Head of caudate nucleus (tissue), 42 donors: Measurements from ENCODE around the gene RAB44.
A peak's percentile ranks its signal among the peaks of the same experiment; 100 is the strongest.
"Not testable (repeated sequence)": the region's sequence is repeated elsewhere in the genome, so short reads cannot be mapped to it uniquely, and the experiment has no call there.

Experiments
- DNase-seq, 42 donors: peaks; one replicate each; pipeline versions ENCODE4 v3.0.0 to v3.0.0-alpha.2; 2020 to 2021; ENCODE audit warnings: mixed read lengths in 7 of 42
- intact Hi-C: fragments of 100-400 bp; cut with DNase I; formaldehyde crosslinking; loops from one replicate; pipeline ENCODE4 v1.15.0; 2022

Gene RAB44

GRCh38 chr6:36721369-36722140 lies 23.9 kb downstream of the RAB44 start:
- DNase-seq = no peak
- intact Hi-C loops = no loop called here

GRCh38 chr6:36722365-36722764 lies 24.7 kb downstream of the RAB44 start:
- intact Hi-C loops = no loop called here
- DNase-seq = no peak

DNA sequence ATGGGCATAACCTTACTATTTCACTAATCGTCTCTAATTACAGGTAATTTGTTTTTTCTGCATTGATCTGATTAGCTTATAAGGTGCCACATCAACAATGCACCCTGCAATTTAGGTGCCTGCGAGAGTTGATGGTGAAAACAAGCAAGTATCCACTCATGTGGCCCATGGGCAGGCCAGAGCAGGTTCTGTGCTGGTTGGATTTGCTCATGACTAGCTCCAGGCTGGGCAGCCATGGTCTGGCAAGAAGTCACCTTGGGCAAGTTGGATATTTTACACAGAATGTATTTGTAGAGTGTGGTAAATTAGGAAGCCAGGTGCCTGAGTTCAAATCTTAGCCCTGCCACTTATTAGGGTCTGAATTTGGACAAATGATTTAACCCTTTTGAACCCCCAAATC lies 25.3 kb downstream of the RAB44 start:
- no peak for DNase-seq
- intact Hi-C loops = no loop called here

DNA sequence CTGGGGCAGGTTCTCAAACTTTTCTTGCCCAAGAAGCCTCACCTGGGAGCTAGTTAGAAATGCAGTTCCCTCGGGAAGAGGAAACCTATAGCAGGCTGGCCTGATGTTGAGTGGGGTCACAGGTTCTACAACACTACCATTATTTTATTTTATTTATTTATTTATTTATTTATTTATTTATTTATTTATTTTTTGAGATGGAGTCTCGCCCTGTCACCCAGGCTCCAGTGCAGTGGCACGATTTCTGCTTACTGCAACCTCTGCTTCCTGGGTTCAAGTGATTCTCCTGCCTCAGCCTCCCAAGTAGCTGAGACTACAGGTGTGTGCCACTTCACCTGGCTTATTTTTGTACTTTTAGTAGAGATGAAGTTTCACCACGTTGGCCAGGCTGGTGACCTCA lies 26.4 kb downstream of the RAB44 start:
- DNase-seq, intact Hi-C loops: not testable (repeated sequence)

DNA sequence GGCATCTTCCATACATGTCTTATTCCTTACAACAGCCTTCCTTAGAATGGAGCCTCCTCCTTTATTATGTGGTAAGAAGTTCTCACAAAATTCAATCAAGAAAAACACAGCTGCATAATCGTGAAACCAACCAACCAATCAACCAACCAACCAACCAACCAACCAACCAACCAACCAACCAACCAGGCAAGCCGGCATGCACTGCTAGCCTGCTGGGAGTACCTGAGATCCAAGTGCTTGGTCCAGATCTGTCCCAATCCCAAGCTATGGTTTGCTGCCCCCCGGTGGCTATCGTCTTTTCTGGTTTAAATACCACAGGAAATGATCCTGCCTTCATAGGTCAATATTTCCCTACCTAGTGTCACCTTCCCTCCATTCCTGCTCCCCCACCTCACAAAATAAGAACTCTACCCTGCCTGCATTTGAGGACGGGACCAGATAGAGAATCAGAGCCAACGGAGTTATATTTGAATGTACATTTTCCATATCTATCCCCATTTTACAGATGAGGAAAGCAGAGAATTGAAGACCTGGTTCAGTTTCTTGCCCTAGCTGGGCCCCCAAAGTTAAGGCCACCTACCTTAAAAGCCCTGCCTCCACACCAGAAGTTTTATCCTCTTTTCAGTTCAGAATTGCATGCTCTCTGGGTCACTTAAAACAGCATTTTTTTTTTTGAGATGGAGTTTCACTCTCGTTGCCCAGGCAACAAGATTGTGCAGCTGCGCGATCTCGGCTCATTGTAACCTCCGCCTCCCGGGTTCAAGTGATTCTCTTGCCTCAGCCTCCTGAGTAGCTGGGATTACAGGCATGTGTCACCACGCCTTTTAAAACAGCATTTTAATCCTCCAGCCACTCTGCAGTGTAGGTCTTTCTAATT lies 27.1 kb downstream of the RAB44 start:
- intact Hi-C loops = no loop called here

GRCh38 chr6:36725581-36725980 lies 28.0 kb downstream of the RAB44 start:
- no peak for DNase-seq
- intact Hi-C loops = no loop called here

More for the DNA sequence above, 27.1 kb downstream of the RAB44 start:
- peak in 41 of 42 donors; percentile 28 to 83 (median 58) for DNase-seq

DNA sequence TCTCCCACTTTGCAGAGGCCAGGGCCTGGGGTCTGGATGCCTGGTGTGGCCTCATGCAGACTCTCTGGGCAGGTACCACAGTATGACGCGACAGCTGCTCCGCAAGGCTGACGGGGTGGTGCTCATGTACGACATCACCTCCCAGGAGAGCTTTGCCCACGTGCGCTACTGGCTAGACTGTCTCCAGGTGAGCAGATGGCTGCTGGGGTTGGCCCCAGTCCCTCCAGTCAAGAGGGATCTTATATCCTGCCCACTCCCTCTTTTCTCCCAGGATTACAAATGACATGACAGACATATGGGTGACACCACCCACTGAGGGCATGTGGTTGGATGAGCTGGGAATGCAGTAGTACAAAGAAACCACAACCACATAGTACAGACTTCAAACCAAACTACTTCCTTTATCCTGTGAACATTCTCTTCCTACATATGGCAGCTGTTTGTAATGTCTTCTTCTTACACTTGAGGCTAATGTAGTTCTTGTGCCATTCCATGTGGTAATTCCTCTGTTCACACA lies 29.9 kb downstream of the RAB44 start:
- intact Hi-C loops = no loop called here
- DNase-seq = no peak

- intact Hi-C loops = no loop called here
- no peak for DNase-seq
Measured at GRCh38 chr6:36728289-36729160, 30.9 kb downstream of the RAB44 start.

DNA sequence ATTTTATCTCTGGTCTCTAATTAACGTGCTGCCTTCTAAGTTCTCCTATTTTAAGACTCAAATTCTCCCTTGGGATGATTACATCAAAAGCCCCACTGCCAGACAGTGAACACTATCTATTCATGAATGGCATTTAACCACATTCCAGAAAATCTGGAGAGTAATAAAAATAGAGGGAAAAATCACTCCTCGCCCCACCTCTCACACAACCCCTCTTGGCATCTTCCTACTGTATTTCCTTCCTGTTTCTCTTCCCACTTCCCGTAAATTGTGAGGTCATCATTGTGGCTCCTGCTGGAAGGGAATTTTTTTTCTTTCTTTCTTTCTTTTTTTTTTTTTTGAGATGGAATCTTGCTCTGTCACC lies 31.5 kb downstream of the RAB44 start:
- DNase-seq = no peak
- intact Hi-C loops = no loop called here

- DNase-seq = no peak
- intact Hi-C loops = no loop called here
Measured at GRCh38 chr6:36730424-36731380, 33.1 kb downstream of the RAB44 start.

DNA sequence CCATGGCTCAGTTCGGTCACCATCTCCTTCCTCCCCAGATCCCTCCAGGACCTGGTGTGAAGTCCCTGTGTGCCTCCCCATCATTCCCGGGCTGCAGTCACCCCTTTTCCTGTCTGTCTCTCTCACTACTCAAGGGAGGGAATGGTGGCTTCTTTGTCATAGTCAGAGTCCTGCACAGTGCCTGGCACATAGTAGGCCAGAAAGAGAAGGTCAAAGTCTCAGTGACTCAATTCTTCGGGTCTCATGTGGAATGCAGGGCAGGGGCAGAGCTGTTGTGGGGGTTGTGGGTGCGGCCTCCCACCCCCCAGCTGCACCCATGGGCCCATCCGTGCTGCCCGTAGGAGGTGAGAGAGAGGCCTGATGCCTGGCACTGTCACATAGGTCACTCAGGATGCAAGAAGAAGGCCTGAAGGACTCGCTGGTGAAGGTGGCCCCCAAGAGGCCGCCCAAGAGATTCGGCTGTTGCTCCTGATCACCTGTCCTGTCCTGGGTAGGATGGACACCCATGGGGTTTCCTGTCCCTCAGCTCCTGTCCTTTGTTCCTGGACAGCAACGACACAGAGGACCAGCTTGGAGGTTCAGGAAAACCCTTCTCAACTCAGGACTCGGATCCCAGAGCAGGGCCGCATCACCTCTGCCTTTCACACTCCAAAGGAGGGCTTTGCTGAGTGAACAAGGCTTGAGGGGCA lies 34.1 kb downstream of the RAB44 start:
- no peak for DNase-seq
- intact Hi-C loops = no loop called here

- DNase-seq = no peak
- intact Hi-C loops = no loop called here
Measured at GRCh38 chr6:36733300-36733699, 35.7 kb downstream of the RAB44 start.

DNA sequence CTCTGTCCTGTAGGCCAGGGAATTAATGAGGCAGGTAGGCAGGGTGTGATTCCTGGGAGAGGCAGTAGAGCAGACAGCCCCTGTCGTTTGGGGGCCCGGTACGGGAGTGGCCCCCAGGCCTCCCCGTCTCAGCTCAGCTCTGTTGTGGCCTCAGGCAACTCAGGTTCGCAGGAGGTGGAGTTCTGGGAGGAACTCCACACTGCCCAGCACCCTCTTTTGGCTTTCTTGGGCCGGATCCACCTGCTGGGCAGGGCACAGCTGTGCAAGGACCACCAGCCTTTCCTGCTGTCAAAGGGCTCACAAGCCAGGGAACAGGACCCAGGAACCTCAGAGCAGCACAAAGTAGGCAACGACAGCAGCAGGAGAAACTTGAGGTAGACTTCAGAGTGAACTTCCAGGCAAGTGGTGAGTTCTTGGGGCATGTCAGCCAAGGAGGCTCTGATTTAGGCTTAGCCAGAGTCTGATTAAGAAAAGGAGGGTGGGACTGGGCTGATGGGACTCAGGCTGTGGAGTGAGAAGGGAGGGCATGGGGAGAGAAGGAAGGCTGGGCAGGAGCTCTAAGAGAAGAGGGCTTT lies 36.9 kb downstream of the RAB44 start:
- intact Hi-C loops = no loop called here
- no peak for DNase-seq

GRCh38 chr6:36735110-36736071 lies 37.8 kb downstream of the RAB44 start:
- peak in 24 of 42 donors; percentile 11 to 79 (median 52) for DNase-seq
- intact Hi-C loops = no loop called here

DNA sequence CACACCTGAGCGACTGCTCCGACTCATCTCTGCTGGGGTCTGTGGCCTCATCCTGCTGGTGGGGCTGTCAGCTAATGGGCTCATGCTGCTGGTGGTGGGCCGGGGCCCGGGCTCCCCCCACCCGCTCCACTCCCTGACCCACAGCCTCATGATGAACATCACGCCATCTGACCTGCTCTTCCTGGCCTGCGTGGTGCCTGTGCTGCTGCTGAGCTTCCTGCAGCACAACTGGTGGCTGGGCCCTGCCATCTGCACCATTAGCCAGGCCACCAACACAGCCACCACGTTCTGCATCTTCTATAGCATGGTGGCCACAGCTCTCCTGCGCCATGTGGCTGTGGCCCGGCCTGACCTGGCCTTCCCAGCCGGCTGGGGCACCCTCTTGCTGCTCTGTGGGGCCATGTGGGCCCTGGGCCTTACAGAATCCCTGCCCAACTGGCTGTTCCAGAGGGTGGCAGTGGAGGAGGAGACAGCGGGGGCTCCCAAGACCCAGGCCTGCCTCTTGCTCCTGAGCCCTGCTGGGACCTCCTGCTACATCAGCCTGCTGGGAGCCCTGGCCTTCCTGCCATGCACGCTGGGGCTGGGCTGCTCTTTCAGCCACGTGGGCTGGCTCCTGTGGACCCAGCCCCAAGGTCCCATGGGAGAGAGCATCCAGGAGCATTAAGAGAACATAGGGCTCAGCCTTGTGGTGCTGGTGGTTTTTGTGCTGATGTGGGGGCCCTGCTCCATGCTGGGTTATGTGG lies 39.6 kb downstream of the RAB44 start:
- intact Hi-C loops = no loop called here
- DNase-seq = no peak
